NCI-H1694 treated with DMSO at 0.1 percent for 48 hours (cell line): ENCODE measurements around the gene CNPY1.

Experiments
- DNase-seq: peaks from one replicate; lab custom pipeline; 2025; lab: John Stamatoyannopoulos, UW

CNPY1 gene

GRCh38 chr7:155511702-155511996 is 34.7 kb downstream of the CNPY1 start:
- DNase-seq = no peak

GRCh38 chr7:155510975-155511701 is 35.2 kb downstream of the CNPY1 start:
- DNase-seq = no peak

- no peak for DNase-seq
These were observed 36.4 kb downstream of the CNPY1 start for GRCh38 chr7:155509725-155510551.

- no peak for DNase-seq
These were observed 37.0 kb downstream of the CNPY1 start for GRCh38 chr7:155509359-155509724.

GRCh38 chr7:155508376-155509358 is 37.7 kb downstream of the CNPY1 start:
- DNase-seq = no peak

GRCh38 chr7:155507576-155507975 is 38.8 kb downstream of the CNPY1 start:
- no peak for DNase-seq

- DNase-seq = no peak
These were observed 39.5 kb downstream of the CNPY1 start for GRCh38 chr7:155506854-155507337.

GRCh38 chr7:155505422-155505793 is 41.0 kb downstream of the CNPY1 start:
- no peak for DNase-seq

- DNase-seq = no peak
These were observed 49.0 kb downstream of the CNPY1 start for GRCh38 chr7:155497149-155497901.

GRCh38 chr7:155496267-155497005 is 49.9 kb downstream of the CNPY1 start:
- DNase-seq = no peak

GRCh38 chr7:155495440-155496248 is 50.7 kb downstream of the CNPY1 start:
- no peak for DNase-seq

GRCh38 chr7:155494551-155494950 is 51.8 kb downstream of the CNPY1 start:
- no peak for DNase-seq

GRCh38 chr7:155493744-155494538 is 52.4 kb downstream of the CNPY1 start:
- DNase-seq = no peak

- no peak for DNase-seq
These were observed 54.5 kb downstream of the CNPY1 start for GRCh38 chr7:155491812-155492211.

- DNase-seq = no peak
These were observed 55.4 kb downstream of the CNPY1 start for GRCh38 chr7:155490697-155491628.

GRCh38 chr7:155489862-155490696 is 56.3 kb downstream of the CNPY1 start:
- no peak for DNase-seq
